ENCODE data around the gene DUSP10. TPM values are rescaled to one million over a fixed set of nuclear protein-coding genes. Genes with fewer than 3 reads are reported as not detected.

The DUSP10 gene
- 9.3 and 10.2 TPM in 2 replicates for total RNA-seq
- long read RNA-seq, transcript DUSP10-203 (3 exons, 1,009 nt): minor isoform, 5 of 55 reads
- long read RNA-seq, transcript DUSP10-201 (4 exons, 2,676 nt): major isoform, 45 of 55 reads
- long read RNA-seq, partial matches to known transcripts: 3 of 55 reads
- long read RNA-seq, other reads (novel, unspliced or antisense): 2 of 55 reads

- Mint-ChIP-seq H3K4me1 (ENCODE audit: low read depth) (peaks cover 15% of the 10 kb centered on the region), H3K36me3 (ENCODE audit: insufficient read depth) (peaks cover 20% of the 10 kb centered on the region), H3K4me3 (ENCODE audit: low read depth) (no peak within 1 kb of the TSS), H3K27me3 (no peaks in the 10 kb centered on the region), H3K27ac (peak within 1 kb of the TSS; percentile 94), H3K9me3 (ENCODE audit: low read depth) (no peaks in the 10 kb centered on the region)
- TF ChIP-seq CTCF (IDR thresholded peaks at IDR 0.05; ENCODE audit: unreplicated experiment): no peak
- DNase-seq (ENCODE audit: low spot score, unreplicated experiment): peak; percentile 95
Observed at GRCh38 chr1:221741703-221742554, at the start of gene DUSP10. TSS of gene DUSP10 (minus strand) at chr1:221742089. CDS start at chr1:221739744, 2,345 bp downstream.

DNA sequence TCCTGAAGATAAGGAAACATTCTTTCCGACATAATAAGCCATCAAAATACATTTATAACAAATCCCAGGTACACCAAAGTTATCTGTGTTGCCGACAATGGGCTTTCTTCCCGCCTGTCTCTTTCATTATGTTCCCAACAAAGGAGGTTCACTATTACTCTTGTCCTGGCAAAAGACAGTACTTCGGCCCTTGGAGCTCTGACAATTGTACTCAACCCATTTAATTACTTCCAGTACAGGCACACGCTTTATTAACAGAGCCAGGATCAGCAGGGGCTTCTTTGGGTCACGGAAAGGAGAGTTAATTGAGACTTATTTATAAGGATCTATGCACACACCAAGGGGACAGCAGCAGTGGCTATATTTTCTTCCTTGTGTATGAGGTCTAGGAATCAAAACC lies 46.6 kb upstream of the DUSP10 start:
- Mint-ChIP-seq H3K27me3 (peaks cover 3% of the 10 kb centered on the region), H3K27ac (no peak overlapping the region), H3K4me1 (ENCODE audit: low read depth) (no peaks in the 10 kb centered on the region), H3K9me3 (ENCODE audit: low read depth) (no peaks in the 10 kb centered on the region), H3K4me3 (ENCODE audit: low read depth) (no peak overlapping the region), H3K36me3 (ENCODE audit: insufficient read depth) (no peaks in the 10 kb centered on the region)
- TF ChIP-seq CTCF (IDR thresholded peaks at IDR 0.05; ENCODE audit: unreplicated experiment): no peak
- no peak for DNase-seq (ENCODE audit: low spot score, unreplicated experiment)

DNA sequence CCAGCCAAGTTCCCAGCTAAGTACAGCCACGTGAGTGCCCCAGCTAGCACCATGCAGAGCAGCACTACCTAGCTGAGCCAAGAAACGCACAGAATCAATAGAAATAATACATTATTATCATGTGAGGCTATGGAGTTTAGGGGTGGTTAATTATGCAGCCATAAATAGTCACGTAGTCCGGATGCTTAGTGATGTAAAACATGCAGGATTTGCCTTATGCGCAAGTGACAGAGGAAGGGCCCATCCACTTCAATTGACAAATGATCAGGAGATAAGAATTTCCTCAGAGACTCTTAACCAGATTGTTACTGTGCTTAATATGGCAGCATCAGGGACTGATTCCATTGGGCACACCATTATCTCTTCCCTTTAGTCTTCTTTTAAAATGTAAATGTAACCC lies 44.8 kb upstream of the DUSP10 start:
- H3K9me3 Mint-ChIP-seq (ENCODE audit: low read depth): no peaks in the 10 kb centered on the region
- H3K36me3 Mint-ChIP-seq (ENCODE audit: insufficient read depth): no peaks in the 10 kb centered on the region
- H3K27ac Mint-ChIP-seq: no peak overlapping the region
- no peak for DNase-seq (ENCODE audit: low spot score, unreplicated experiment)
- peaks cover 5% of the 10 kb centered on the region for H3K4me1 Mint-ChIP-seq (ENCODE audit: low read depth)
- H3K4me3 Mint-ChIP-seq (ENCODE audit: low read depth): no peak overlapping the region
- no peak for TF ChIP-seq CTCF (IDR thresholded peaks at IDR 0.05; ENCODE audit: unreplicated experiment)
- peaks cover 3% of the 10 kb centered on the region for H3K27me3 Mint-ChIP-seq

DNA sequence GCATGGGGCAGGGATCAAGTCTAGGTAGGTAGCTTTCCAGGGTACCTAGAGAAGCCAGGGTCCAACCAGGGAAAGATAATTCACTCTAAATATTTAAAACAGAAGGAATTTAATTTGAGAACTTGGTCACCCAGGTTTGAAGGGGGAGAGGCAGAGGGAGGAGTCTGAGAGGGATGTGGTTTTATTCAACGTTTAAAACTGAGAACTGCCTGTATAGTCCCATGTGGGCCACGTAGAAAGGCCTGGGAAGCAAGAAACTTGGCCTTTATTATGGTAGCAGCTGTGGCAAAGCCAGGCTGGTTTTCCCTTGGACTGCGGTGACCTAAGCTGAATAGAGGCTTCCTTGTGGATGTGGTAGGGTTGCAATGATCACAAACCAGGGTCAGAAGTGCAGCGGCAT lies 42.0 kb upstream of the DUSP10 start:
- no peaks in the 10 kb centered on the region for H3K36me3 Mint-ChIP-seq (ENCODE audit: insufficient read depth)
- no peak overlapping the region for H3K27ac Mint-ChIP-seq
- DNase-seq (ENCODE audit: low spot score, unreplicated experiment): no peak
- H3K4me1 Mint-ChIP-seq (ENCODE audit: low read depth): peaks cover 5% of the 10 kb centered on the region
- no peak overlapping the region for H3K4me3 Mint-ChIP-seq (ENCODE audit: low read depth)
- TF ChIP-seq CTCF (IDR thresholded peaks at IDR 0.05; ENCODE audit: unreplicated experiment): no peak
- H3K27me3 Mint-ChIP-seq: peaks cover 3% of the 10 kb centered on the region
- no peaks in the 10 kb centered on the region for H3K9me3 Mint-ChIP-seq (ENCODE audit: low read depth)

DNA sequence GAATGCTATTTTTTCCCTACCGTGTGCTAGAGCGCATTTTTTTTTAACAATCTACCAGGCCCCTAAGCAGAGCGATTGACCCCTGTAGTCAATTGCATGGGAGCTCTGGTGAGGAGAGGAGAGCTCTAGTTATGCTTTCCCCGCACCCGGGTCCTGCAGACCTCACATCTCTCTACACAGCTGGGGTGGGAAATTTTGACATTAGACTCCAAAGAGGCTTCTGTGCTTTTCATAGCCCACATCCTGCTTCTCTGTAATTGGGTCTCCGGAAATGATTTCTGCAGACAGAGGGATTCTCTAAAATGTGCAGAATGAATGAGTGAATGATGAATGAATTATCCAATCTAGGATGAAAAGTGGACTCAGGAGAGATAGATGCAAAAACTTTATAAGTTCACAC lies 41.5 kb upstream of the DUSP10 start:
- H3K27me3 Mint-ChIP-seq: peaks cover 3% of the 10 kb centered on the region
- no peak for TF ChIP-seq CTCF (IDR thresholded peaks at IDR 0.05; ENCODE audit: unreplicated experiment)
- no peaks in the 10 kb centered on the region for H3K36me3 Mint-ChIP-seq (ENCODE audit: insufficient read depth)
- H3K4me3 Mint-ChIP-seq (ENCODE audit: low read depth): no peak overlapping the region
- H3K4me1 Mint-ChIP-seq (ENCODE audit: low read depth): peaks cover 5% of the 10 kb centered on the region
- no peak overlapping the region for H3K27ac Mint-ChIP-seq
- DNase-seq (ENCODE audit: low spot score, unreplicated experiment): no peak
- no peaks in the 10 kb centered on the region for H3K9me3 Mint-ChIP-seq (ENCODE audit: low read depth)

Measured in progenitor cell of endocrine pancreas (in vitro differentiated cells).